GM12878 (cell line): ENCODE measurements around the gene HSD17B10. TPM values are rescaled to one million over a fixed set of nuclear protein-coding genes. Genes with fewer than 3 reads are reported as not detected.

Experiments used
- CBFB ChIP-seq: IDR thresholded peaks from 2 replicates; pipeline ENCODE4 v1.6.1; 2016; ENCODE audit warnings: antibody characterized with exemption, low read depth
- CBX3 ChIP-seq: fragments of 200-600 bp; sonication (generic); IDR thresholded peaks from 2 replicates; pipeline ENCODE4 v1.6.1; 2016; ENCODE audit warnings: low read depth, borderline replicate concordance
- CBX5 ChIP-seq: sonication (generic); IDR thresholded peaks from 2 replicates; pipeline ENCODE4 v1.6.1; 2016; ENCODE audit warnings: low read depth, moderate library complexity, mild to moderate bottlenecking, inconsistent platforms
- CEBPB ChIP-seq, 2 experiments: fragments of 150-350 bp in 1 of 2; IDR thresholded peaks; 2 replicates each; pipeline ENCODE4 v1.6.1; 2012 to 2014; ENCODE audit warnings: low read depth in 2 of 2, low read length in 2 of 2, borderline replicate concordance in 1 of 2, inconsistent platforms in 1 of 2
- FOS ChIP-seq: IDR thresholded peaks from 3 replicates; pipeline ENCODE4 v1.6.1; 2011; ENCODE audit warnings: borderline replicate concordance; ENCODE audit not compliant: insufficient read length; ENCODE audit errors: extremely low read depth
- FOXK2 ChIP-seq: fragments of 450-650 bp; IDR thresholded peaks from 2 replicates; pipeline ENCODE4 v1.6.1; 2017; ENCODE audit warnings: mild to moderate bottlenecking, moderate library complexity
- GATAD2B ChIP-seq: fragments of 450-650 bp; conservative IDR thresholded peaks from 2 replicates; pipeline ENCODE4 v1.6.1; 2017; ENCODE audit warnings: low read depth, mild to moderate bottlenecking, moderate library complexity
- IRF4 ChIP-seq: IDR thresholded peaks from 2 replicates; pipeline ENCODE4 v1.6.1; 2011; ENCODE audit warnings: low read depth, low read length
- JUND ChIP-seq: IDR thresholded peaks from 2 replicates; pipeline ENCODE4 v1.6.1; 2012; ENCODE audit warnings: low read depth, mild to moderate bottlenecking, low read length, improper control_type of control experiment, moderate library complexity
- LARP7 ChIP-seq: fragments of 450-650 bp; IDR thresholded peaks from 2 replicates; pipeline ENCODE4 v1.6.1; 2017; ENCODE audit warnings: mild to moderate bottlenecking
- MTA3 ChIP-seq: IDR thresholded peaks from 2 replicates; pipeline ENCODE4 v1.6.1; 2012; ENCODE audit warnings: low read length, inconsistent platforms, borderline replicate concordance
- NFYA ChIP-seq: IDR thresholded peaks from 2 replicates; pipeline ENCODE4 v1.6.1; 2011; ENCODE audit warnings: low read depth, mild to moderate bottlenecking, low read length, improper control_type of control experiment, borderline replicate concordance
- RELA ChIP-seq: fragments of 450-650 bp; IDR thresholded peaks from 2 replicates; pipeline ENCODE4 v1.8.0; 2014; ENCODE audit warnings: borderline replicate concordance; ENCODE audit not compliant: partially characterized antibody
- SMAD1 ChIP-seq: fragments of 450-650 bp; IDR thresholded peaks from 2 replicates; pipeline ENCODE4 v1.6.1; 2018; ENCODE audit warnings: mild to moderate bottlenecking, low read depth; ENCODE audit not compliant: partially characterized antibody
- SUZ12 ChIP-seq: fragments of 200-600 bp; sonication (generic); IDR thresholded peaks from one replicate; pipeline ENCODE4 v1.6.1; 2018; ENCODE audit warnings: antibody characterized with exemption, mild to moderate bottlenecking; ENCODE audit not compliant: unreplicated experiment
- TCF3 ChIP-seq: IDR thresholded peaks from 2 replicates; pipeline ENCODE4 v1.6.1; 2012; ENCODE audit warnings: low read depth, mild to moderate bottlenecking, low read length, borderline replicate concordance; ENCODE audit not compliant: insufficient read depth
- WRNIP1 ChIP-seq: IDR thresholded peaks from 2 replicates; pipeline ENCODE4 v1.6.1; 2011; ENCODE audit warnings: low read depth, low read length, improper control_type of control experiment, borderline replicate concordance
- polyA plus RNA-seq, 11 experiments: library from polyadenylated mRNA; depleted of rRNA in 4 of 11; unstranded in 6 of 11; stranded (reverse) in 5 of 11; fragments of >200 nt; fragmentation: Nextera tagmentation in 4 of 11; fragmentation: Illumina TruSeq in 1 of 11; extraction: Ambion mirVana in 4 of 11; extraction: Trizol in 1 of 11; gene quantifications; 1 replicate in 1 of 11; 2 replicates in 10 of 11; pipeline versions ENCODE4 v1.2.1 to v1.2.3, GENCODE V29; 2011 to 2016; ENCODE audit warnings: inconsistent platforms in 2 of 11, missing spikeins in 2 of 11, low read depth in 1 of 11
- total RNA-seq, 4 experiments: library from RNA; depleted of rRNA in 3 of 4; stranded (reverse); fragments of >200 nt in 3 of 4; fragmentation: Illumina TruSeq in 1 of 4; extraction: Trizol in 1 of 4; gene quantifications; 2 replicates each; pipeline versions ENCODE4 v1.2.1 to v1.2.3, GENCODE V29; 2013 to 2021
- TF ChIP-seq, protein P1 (sequence below): fragments of 150-350 bp; IDR thresholded peaks from 2 replicates; pipeline ENCODE4 v1.6.1; 2014; ENCODE audit warnings: mild to moderate bottlenecking, low read depth, low read length
- TF ChIP-seq, protein P2 (sequence below): fragments of 450-650 bp; IDR thresholded peaks from 2 replicates; pipeline ENCODE4 v1.6.1; 2017; ENCODE audit warnings: low read depth, mild to moderate bottlenecking, moderate library complexity
- TF ChIP-seq, protein P3 (sequence below): fragments of 450-650 bp; IDR thresholded peaks from 2 replicates; pipeline ENCODE4 v1.6.1; 2017; ENCODE audit warnings: mild to moderate bottlenecking, moderate library complexity

HSD17B10 gene
- total and polyA plus RNA-seq, 10 of the 15 experiments (the other 5 are each of a cell fraction or from before 2014, with no cell fraction given), result 43.7 to 313 (median 187) TPM

DNA sequence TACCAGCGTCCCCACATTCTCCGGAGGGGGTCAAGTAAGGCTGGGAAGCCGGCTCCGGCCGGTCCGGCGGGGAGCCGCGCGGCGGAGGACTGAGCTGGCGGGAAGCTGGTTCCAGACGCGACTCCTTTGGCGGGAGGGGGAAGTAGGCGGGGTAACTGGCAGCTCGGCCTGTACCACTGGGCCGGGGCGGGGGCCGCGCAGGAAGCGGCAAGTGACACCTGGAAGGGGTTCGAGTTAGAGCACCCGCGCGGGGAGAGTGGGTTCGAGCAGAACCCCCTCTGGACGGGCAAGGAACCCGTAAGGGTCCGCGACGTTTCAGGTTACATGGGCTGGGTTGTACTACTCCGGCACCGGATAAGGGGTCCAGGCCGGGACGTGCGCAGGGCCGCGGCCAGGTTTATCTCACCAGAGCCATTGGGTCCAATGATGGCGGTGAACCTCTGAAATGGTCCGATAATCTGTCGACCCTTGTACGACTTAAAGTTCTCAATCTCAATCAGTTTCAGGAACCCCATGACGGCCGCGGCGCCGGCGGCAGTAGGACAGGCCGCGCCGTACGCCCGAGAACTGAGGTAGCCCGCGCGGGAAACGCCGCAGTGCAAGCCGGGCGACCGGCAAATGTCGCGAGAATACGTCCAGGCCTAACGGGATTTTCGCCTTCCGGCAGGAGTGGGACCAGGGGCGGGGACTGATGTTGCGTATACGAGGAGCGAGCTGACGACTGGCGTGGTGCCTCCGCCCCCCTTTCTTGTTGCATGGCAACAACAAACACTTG is 11.9 kb downstream of the HSD17B10 start, which contains the start of gene SMC1A (continued):
- peak; percentile 71; the same call in 1 of the 2 replicates for TF ChIP-seq LARP7
- TF ChIP-seq, protein P1, sequence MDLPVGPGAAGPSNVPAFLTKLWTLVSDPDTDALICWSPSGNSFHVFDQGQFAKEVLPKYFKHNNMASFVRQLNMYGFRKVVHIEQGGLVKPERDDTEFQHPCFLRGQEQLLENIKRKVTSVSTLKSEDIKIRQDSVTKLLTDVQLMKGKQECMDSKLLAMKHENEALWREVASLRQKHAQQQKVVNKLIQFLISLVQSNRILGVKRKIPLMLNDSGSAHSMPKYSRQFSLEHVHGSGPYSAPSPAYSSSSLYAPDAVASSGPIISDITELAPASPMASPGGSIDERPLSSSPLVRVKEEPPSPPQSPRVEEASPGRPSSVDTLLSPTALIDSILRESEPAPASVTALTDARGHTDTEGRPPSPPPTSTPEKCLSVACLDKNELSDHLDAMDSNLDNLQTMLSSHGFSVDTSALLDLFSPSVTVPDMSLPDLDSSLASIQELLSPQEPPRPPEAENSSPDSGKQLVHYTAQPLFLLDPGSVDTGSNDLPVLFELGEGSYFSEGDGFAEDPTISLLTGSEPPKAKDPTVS, result no peak
- TF ChIP-seq FOXK2, result peak; percentile 96
- TF ChIP-seq SMAD1, result peak; percentile 60
- no peak for TF ChIP-seq IRF4
- TF ChIP-seq CEBPB (IDR thresholded peaks at IDR 0.05; ENCODE audit: borderline replicate concordance in 1 of 2, low read depth in 2 of 2, low read length in 2 of 2), result no peak
- TF ChIP-seq MTA3, result no peak
- no peak for TF ChIP-seq SUZ12
- TF ChIP-seq FOS, result no peak
- TF ChIP-seq JUND, result peak; percentile 94
- TF ChIP-seq RELA, result no peak
- TF ChIP-seq CBX3, result no peak
- TF ChIP-seq NFYA, result no peak
- TF ChIP-seq, protein P2, sequence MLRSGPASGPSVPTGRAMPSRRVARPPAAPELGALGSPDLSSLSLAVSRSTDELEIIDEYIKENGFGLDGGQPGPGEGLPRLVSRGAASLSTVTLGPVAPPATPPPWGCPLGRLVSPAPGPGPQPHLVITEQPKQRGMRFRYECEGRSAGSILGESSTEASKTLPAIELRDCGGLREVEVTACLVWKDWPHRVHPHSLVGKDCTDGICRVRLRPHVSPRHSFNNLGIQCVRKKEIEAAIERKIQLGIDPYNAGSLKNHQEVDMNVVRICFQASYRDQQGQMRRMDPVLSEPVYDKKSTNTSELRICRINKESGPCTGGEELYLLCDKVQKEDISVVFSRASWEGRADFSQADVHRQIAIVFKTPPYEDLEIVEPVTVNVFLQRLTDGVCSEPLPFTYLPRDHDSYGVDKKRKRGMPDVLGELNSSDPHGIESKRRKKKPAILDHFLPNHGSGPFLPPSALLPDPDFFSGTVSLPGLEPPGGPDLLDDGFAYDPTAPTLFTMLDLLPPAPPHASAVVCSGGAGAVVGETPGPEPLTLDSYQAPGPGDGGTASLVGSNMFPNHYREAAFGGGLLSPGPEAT, result peak; percentile 91
- no peak for TF ChIP-seq CBX5
- TF ChIP-seq, protein P3, sequence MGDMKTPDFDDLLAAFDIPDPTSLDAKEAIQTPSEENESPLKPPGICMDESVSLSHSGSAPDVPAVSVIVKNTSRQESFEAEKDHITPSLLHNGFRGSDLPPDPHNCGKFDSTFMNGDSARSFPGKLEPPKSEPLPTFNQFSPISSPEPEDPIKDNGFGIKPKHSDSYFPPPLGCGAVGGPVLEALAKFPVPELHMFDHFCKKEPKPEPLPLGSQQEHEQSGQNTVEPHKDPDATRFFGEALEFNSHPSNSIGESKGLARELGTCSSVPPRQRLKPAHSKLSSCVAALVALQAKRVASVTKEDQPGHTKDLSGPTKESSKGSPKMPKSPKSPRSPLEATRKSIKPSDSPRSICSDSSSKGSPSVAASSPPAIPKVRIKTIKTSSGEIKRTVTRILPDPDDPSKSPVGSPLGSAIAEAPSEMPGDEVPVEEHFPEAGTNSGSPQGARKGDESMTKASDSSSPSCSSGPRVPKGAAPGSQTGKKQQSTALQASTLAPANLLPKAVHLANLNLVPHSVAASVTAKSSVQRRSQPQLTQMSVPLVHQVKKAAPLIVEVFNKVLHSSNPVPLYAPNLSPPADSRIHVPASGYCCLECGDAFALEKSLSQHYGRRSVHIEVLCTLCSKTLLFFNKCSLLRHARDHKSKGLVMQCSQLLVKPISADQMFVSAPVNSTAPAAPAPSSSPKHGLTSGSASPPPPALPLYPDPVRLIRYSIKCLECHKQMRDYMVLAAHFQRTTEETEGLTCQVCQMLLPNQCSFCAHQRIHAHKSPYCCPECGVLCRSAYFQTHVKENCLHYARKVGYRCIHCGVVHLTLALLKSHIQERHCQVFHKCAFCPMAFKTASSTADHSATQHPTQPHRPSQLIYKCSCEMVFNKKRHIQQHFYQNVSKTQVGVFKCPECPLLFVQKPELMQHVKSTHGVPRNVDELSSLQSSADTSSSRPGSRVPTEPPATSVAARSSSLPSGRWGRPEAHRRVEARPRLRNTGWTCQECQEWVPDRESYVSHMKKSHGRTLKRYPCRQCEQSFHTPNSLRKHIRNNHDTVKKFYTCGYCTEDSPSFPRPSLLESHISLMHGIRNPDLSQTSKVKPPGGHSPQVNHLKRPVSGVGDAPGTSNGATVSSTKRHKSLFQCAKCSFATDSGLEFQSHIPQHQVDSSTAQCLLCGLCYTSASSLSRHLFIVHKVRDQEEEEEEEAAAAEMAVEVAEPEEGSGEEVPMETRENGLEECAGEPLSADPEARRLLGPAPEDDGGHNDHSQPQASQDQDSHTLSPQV, result no peak
- TF ChIP-seq GATAD2B, result peak; percentile 88; the same call in 1 of the 2 replicates
- TF ChIP-seq TCF3, result peak; percentile 77; the same call in 1 of the 2 replicates
- peak; percentile 80 for TF ChIP-seq CBFB
- TF ChIP-seq WRNIP1, result no peak
